Fibroblast of the aortic adventitia (primary cell): Measurements from ENCODE around the gene HTRA3. TPM values are rescaled to one million over a fixed set of nuclear protein-coding genes. Genes with fewer than 3 reads are reported as not detected.

Experiments
- DNase-seq: peaks from one replicate; pipeline ENCODE4 v3.0.0-alpha.2; 2010; ENCODE audit warnings: low read depth
- H3K4me3 ChIP-seq: 2 replicates; pipeline ENCODE4 v1.5.1; 2011; ENCODE audit warnings: low read depth, mild to moderate bottlenecking, control low read depth, low read length, moderate library complexity
- CTCF ChIP-seq: IDR thresholded peaks from 2 replicates; pipeline ENCODE4 v1.5.1; 2011; ENCODE audit warnings: mild to moderate bottlenecking, low read length, control low read depth, inconsistent platforms; ENCODE audit not compliant: insufficient read depth
- total RNA-seq: library from RNA; depleted of rRNA; stranded (reverse); fragments of >200 nt; gene quantifications from 2 replicates; pipeline ENCODE4 v1.2.3, GENCODE V29; 2012; ENCODE audit warnings: low replicate concordance

HTRA3 gene
- total RNA-seq, 1 donor, result 7.6 TPM

GRCh38 chr4:8242782-8243560 lies 26.6 kb upstream of the HTRA3 start:
- DNase-seq, result no peak
- no peak overlapping the region for H3K4me3 ChIP-seq
- TF ChIP-seq CTCF, result no peak

- no peak for DNase-seq
- no peak overlapping the region for H3K4me3 ChIP-seq
- no peak for TF ChIP-seq CTCF
Observed at GRCh38 chr4:8244001-8244757, 25.4 kb upstream of the HTRA3 start.

GRCh38 chr4:8244931-8245460 lies 24.6 kb upstream of the HTRA3 start:
- no peak for TF ChIP-seq CTCF
- no peak overlapping the region for H3K4me3 ChIP-seq
- no peak for DNase-seq

- no peak for TF ChIP-seq CTCF
- no peak for DNase-seq
- H3K4me3 ChIP-seq, result no peak overlapping the region
Observed at GRCh38 chr4:8245884-8246833, 23.4 kb upstream of the HTRA3 start.

- H3K4me3 ChIP-seq, result no peak overlapping the region
- DNase-seq, result peak; percentile 50
- TF ChIP-seq CTCF, result no peak
Observed at GRCh38 chr4:8247047-8247930, 22.3 kb upstream of the HTRA3 start.
